ENCODE results near the gene IGF2R. TPM values are rescaled to one million over a fixed set of nuclear protein-coding genes. Genes with fewer than 3 reads are reported as not detected.
"Not testable (repeated sequence)": the region's sequence is repeated elsewhere in the genome, so short reads cannot be mapped to it uniquely, and the experiment has no call there.

The IGF2R gene
- total RNA-seq, 1 donor from 2014 or later: 111 TPM

GRCh38 chr6:160116411-160116810 lies 147.5 kb downstream of the IGF2R start:
- no peak for DNase-seq (ENCODE audit: low spot score)

GRCh38 chr6:160117137-160117536 lies 148.3 kb downstream of the IGF2R start:
- DNase-seq (ENCODE audit: low spot score): no peak

- no peak for DNase-seq (ENCODE audit: low spot score)
These were observed 149.8 kb downstream of the IGF2R start for GRCh38 chr6:160118620-160119229.

GRCh38 chr6:160120087-160120486 lies 151.2 kb downstream of the IGF2R start:
- no peak for DNase-seq (ENCODE audit: low spot score)

- DNase-seq (ENCODE audit: low spot score): no peak
These were observed 152.7 kb downstream of the IGF2R start, which contains the start of gene SLC22A1 for GRCh38 chr6:160121558-160121957. Gene SLC22A1, plus strand, starts transcription at chr6:160121815. Its CDS starts 121 bp downstream, at chr6:160121936.

GRCh38 chr6:160121981-160122380 lies 153.1 kb downstream of the IGF2R start:
- DNase-seq (ENCODE audit: low spot score): peak; percentile 81

GRCh38 chr6:160122744-160123143 lies 153.9 kb downstream of the IGF2R start:
- DNase-seq (ENCODE audit: low spot score): peak; percentile 51

GRCh38 chr6:160124007-160124406 lies 155.1 kb downstream of the IGF2R start:
- no peak for DNase-seq (ENCODE audit: low spot score)

- DNase-seq (ENCODE audit: low spot score): peak; percentile 57
These were observed 155.7 kb downstream of the IGF2R start for GRCh38 chr6:160124605-160125004.

GRCh38 chr6:160125105-160125504 lies 156.2 kb downstream of the IGF2R start:
- not testable (repeated sequence) for DNase-seq (ENCODE audit: low spot score)

GRCh38 chr6:160127270-160128124 lies 158.6 kb downstream of the IGF2R start:
- peak; percentile 47 for DNase-seq (ENCODE audit: low spot score)

- peak; percentile 33 for DNase-seq (ENCODE audit: low spot score)
These were observed 159.3 kb downstream of the IGF2R start for GRCh38 chr6:160128125-160128683.

GRCh38 chr6:160128879-160129516 lies 160.1 kb downstream of the IGF2R start:
- peak; percentile 60 for DNase-seq (ENCODE audit: low spot score)

- DNase-seq (ENCODE audit: low spot score): peak; percentile 45
These were observed 161.2 kb downstream of the IGF2R start for GRCh38 chr6:160129881-160130615.

- peak; percentile 80 for DNase-seq (ENCODE audit: low spot score)
These were observed 162.0 kb downstream of the IGF2R start for GRCh38 chr6:160130729-160131484.

- peak; percentile 85 for DNase-seq (ENCODE audit: low spot score)
These were observed 162.9 kb downstream of the IGF2R start for GRCh38 chr6:160131636-160132296.

GRCh38 chr6:160132297-160132637 lies 163.4 kb downstream of the IGF2R start:
- no peak for DNase-seq (ENCODE audit: low spot score)

- peak; percentile 75 for DNase-seq (ENCODE audit: low spot score)
These were observed 164.0 kb downstream of the IGF2R start for GRCh38 chr6:160132776-160133338.

Data from mesenteric fat pad (tissue), 1 donor.